Measurements from ENCODE around the gene NACC1.

GRCh38 chr19:13149628-13150186 is 31.6 kb downstream of the NACC1 start:
- no peak for TF ChIP-seq CTCF (IDR thresholded peaks at IDR 0.05)
- TF ChIP-seq POLR2A (IDR thresholded peaks at IDR 0.05) = no peak

All from heart left ventricle (tissue), 13 donors.